T-helper 2 cell (primary cell): ENCODE measurements around the gene ERAP2.

ENCODE experiments used
- DNase-seq, 5 experiments: peaks; one replicate each; pipeline versions ENCODE4 v3.0.0 to v3.0.0-alpha.2; 2012 to 2022

ERAP2 gene

DNA sequence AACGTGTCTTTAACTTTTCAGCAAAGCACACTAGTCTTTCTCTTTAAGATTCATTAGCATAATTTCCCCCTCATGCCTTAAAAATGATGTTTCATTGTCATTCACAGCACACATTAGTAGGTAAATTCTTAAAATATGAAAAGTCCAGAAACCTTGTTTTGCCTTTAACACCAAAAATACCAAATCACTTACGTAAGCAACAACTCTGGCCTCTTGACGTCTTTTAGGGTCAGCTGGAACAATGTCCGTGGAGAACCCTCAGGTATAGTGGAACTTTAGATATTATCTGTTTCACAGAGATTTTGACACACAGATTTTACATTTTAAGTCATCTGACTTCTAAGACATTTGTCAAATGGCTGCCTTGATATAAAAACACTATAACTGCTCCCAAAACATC lies 90.5 kb downstream of the ERAP2 start:
- no peak for DNase-seq

DNA sequence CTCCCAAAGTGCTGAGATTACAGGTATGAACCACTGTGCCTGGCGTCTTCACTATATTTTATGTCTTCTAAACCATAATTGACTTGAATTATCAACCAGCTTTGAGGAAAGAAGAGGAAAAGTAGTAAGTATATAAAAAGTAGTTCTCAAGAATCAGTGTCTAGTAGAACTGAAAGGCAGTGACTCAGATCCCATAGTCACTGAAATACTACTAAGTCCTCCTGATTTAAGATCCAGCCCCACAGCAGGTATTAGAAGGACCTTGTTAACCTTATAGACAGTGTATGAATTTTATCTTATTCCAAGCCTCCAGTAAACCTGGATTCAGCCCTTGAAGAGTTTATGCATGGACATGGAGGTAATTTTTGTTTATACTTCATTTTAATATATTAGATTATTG lies 91.1 kb downstream of the ERAP2 start:
- no peak for DNase-seq

DNA sequence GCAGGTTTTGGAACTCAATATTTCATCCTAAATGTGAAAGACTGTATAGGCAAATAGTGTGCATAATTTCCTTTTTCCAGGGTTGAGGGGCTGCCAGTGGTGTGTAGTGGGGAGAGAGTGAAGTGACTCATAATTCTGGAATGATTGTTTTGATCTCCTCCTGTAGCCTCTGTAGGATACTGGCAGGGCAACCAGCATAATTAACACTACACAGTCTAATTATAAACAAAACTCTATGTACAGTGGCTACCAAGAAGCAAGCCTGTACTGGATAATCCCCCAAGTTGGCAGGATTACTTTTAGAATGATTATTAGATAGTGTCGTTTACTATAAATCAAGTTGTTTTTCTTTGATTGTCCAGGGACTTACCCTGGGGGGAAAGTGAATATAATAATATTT lies 91.8 kb downstream of the ERAP2 start:
- no peak for DNase-seq

DNA sequence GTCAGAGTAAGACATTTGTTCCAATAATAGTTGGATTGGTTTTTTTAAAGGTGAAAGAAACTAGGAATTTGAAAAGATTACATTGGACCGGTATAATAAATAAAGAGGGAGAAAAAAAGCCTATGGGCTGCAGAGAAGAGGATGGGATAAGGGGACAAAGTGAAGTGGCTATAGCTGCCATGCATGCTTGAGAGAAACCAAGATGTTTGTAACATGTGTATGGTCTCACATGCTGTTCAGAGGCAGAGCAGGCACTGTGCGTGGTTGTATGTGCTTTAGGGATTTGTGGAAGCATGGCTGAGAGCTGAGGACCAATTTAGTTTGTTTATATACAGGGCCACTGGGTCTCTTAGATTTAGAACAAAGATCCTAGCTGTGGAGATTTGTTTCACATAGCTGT lies 92.3 kb downstream of the ERAP2 start:
- no peak for DNase-seq
